GM18519 (cell line): Measurements from ENCODE around the gene COQ10A.

Experiments
- ATAC-seq: cut with Tn5 transposase; IDR thresholded peaks from one replicate; pipeline ENCODE4 v1.9.1; 2021; ENCODE audit warnings: mild to moderate bottlenecking, moderate library complexity; ENCODE audit not compliant: unreplicated experiment, low FRiP score

COQ10A gene

DNA sequence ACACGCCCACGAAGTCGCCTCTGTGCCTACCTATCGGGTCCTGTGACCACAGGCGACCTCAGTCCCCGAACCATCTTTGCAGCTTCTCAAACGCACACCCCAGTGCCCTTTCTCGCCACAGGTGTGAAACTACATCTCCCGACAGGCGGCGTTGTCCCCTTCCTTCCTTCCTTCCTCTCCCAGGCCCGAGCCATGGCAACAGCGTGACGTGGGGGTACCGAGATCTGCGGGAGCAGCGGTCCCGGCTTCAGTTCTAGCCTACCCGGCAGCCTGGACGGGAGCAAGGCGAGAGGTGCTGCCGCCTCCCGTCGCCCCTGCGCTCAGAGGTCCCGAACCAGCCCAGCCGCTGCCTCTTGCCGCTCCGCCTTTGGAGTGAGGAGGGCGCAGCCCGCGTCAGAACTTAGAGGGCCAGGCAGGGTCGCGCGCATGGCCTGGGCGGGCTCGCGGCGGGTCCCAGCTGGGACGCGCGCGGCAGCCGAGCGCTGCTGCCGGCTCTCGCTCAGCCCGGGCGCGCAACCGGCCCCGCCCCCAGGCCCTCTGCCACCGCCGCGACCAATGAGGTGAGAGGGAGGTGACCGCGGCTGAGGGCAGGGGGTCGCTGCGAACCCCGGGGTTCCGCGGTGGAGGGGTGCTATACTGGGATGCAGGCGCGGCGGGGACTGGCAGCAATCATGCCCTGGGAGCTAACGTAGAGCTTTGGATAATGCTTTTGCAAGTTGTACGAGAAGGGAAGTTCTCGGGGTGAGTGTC lies at the start of gene COQ10A:
COQ10A (plus strand) TSS at position 250 of the 750 bp plus-strand sequence; CDS start at position 427, 177 bp downstream.
- peak; percentile 69 for ATAC-seq

GRCh38 chr12:56219840-56220239 lies 46.9 kb upstream of the COQ10A start:
- no peak for ATAC-seq

- ATAC-seq = no peak
Observed at GRCh38 chr12:56220611-56221231, 46.0 kb upstream of the COQ10A start.

DNA sequence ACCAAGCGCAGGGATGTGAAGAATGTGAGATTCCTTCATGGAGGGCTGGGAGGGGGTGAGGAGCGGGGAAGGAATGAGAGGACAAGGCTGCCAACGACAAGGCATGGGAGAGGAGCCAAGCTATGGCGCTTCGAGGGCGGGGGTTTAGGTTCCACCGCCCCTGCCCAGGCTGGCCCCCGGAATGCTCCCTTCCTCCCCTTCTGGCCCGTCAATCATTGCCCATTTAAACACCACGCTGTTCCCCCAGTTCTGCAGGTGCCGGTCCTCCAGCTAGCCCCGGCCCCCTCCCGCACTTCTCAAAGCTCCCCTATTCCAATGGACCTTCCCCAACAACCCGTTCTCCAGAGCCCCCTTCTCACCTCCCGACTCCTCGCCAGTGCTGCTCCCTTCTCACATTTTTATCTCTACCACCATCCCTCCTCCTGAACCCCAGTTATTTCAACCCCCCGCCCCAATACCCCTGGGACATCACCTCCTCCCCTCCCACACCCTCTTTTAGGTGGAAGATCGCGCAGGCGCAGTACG lies 45.4 kb upstream of the COQ10A start:
- peak; percentile 8 for ATAC-seq

GRCh38 chr12:56221757-56222530 lies 44.8 kb upstream of the COQ10A start, which contains the start of gene RNF41:
Gene RNF41 (minus strand): TSS chr12:56221922. CDS start chr12:56214047, 7,875 bp downstream.
- peak; percentile 71 for ATAC-seq

DNA sequence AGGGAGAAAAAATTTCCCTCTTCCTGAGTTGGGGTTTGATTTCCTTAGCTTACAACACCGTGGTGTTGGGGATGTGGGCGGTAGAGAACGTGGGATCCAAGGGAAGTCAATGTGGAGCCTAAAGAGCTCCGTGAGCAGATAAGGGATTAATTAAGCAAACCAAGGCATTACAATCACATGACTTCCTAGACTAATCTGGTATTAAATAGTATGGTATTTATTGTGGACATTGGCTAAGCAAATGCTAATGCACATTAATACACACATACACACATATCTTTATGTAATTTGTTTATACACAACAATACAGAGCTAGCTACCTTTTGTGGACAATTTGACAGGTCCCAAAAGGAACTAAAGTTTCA lies 44.2 kb upstream of the COQ10A start:
- ATAC-seq = no peak

- no peak for ATAC-seq
Observed at GRCh38 chr12:56223571-56224101, 43.1 kb upstream of the COQ10A start.

- ATAC-seq = peak; percentile 58
Observed at GRCh38 chr12:56224102-56224701, 42.5 kb upstream of the COQ10A start, which contains the start of gene NABP2. Gene NABP2 (plus strand): TSS chr12:56224342. CDS start chr12:56224857, 515 bp downstream.

DNA sequence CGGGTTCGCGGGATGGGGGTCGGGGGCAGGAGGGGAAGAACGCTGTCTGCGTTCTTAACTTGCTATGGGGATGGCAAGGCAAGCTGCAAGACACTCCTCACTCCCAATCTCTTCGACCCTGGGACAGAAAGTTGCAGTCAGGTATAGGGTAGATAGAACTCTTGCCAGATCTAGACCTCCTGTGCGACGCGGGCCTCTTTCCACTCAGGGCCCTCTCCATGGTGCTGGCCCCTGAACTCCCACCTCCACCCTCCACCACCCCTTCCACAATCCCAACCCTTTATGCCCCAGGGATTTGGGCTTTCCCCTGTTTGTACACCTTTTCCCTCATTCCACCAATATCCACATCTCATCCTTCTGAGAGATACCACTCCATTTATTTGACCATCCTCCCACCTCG lies 41.8 kb upstream of the COQ10A start:
- ATAC-seq = no peak

DNA sequence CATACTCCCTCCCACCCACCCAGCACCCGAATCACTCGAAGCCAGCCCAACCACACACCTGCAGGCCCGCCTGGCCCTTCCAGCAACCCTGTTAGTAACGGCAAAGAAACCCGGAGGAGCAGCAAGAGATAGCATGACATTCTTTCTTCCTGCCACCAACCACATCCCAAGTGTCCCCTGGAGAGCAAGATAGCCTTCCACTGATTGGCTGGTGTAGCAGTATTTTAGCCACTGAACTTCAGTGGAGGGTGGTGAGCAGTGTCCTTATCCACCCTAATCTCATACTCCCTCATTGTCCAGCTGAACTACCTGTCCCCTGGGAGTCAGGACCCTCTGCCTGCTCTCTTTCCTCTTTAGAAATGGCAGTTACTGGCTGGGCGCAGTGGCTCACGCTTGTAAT lies 37.7 kb upstream of the COQ10A start:
- no peak for ATAC-seq

DNA sequence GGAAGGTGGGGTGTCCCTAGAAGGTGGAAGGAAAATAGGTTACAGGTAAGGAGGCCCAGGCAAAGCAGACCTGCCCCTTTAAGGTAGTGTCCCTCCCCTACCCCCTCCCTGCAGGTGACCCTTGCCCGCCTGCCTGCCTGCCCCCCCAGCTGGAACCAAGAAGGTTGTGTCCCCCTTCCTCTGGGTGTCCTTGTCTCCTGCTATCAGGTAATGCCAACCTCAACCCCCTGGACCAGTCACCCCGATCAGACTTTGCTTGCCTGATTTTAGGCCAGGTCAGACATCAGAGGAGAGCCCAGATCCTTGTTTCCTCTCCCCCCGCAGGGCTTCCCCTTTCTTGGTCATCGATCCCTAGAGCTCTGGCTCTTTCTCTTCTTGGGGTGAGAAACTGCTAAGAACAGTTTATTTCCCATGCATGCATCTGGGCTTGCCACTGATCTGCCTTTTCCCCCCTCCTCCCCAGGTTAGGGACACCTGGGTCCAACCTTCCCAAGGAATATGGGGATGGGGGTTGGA lies 36.8 kb upstream of the COQ10A start, which contains the start of gene SLC39A5:
SLC39A5 (plus strand) TSS at position 136 of the 516 bp plus-strand sequence. CDS start 1,224 bp downstream, outside the sequence.
- ATAC-seq = no peak

DNA sequence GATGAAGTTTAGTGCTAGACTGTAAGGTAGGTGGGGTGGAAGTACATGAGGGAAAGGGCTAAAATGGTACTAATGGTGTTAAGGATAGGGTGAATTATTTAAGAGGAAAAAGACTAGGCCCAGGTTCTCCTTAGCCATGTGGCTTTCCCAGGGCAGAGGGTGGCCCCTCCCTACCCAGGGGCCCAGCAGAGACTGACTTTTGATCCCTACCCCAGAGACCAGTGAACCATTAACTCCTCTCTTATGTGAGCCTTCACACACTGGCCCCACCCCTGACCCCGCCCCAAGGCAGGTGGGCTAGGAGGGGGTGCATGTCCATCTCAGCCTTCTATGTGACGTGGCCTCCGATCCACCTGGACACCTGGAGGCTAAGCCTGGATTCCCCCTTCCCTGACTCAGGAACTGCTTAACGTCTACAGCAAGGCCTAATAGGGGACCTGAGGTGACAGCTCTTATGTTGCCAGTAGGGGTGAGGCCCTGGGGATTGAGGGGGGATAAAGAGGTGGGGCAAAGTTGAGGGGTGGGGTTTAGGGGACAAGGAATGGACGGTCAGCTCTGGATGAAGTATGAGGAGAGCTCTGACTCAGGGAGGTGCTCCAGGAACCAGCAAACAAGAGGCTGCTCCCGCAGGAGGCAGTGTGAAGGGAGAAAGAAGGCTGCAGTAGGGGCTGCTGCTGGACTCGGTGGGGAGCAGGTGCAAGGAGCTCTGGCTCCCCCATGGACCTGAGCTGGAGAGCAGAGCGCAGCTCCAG lies 36.1 kb upstream of the COQ10A start:
- no peak for ATAC-seq

DNA sequence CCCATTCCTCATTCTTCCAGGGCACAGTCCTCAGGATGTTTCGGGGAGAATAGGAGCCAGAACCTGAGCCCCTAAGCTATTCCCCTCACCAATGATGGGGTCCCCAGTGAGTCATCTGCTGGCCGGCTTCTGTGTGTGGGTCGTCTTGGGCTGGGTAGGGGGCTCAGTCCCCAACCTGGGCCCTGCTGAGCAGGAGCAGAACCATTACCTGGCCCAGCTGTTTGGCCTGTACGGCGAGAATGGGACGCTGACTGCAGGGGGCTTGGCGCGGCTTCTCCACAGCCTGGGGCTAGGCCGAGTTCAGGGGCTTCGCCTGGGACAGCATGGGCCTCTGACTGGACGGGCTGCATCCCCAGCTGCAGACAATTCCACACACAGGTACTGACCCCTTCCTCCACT lies 35.6 kb upstream of the COQ10A start:
- ATAC-seq = no peak

GRCh38 chr12:56234746-56235436 lies 31.9 kb upstream of the COQ10A start:
- no peak for ATAC-seq

GRCh38 chr12:56236091-56236490 lies 30.7 kb upstream of the COQ10A start:
- ATAC-seq = no peak

DNA sequence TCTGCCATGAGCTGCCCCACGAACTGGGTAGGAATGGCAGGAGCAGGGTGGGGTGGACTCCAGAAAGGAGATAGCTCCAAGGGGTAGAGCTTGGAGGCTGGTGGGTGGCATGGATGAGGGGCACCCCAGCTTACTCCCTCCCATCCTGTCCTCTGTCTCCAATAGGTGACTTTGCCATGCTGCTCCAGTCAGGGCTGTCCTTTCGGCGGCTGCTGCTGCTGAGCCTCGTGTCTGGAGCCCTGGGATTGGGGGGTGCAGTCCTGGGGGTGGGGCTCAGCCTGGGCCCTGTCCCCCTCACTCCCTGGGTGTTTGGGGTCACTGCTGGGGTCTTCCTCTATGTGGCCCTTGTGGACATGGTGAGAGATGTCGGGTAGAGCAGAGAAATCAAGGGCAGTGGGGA lies 29.8 kb upstream of the COQ10A start:
- no peak for ATAC-seq

DNA sequence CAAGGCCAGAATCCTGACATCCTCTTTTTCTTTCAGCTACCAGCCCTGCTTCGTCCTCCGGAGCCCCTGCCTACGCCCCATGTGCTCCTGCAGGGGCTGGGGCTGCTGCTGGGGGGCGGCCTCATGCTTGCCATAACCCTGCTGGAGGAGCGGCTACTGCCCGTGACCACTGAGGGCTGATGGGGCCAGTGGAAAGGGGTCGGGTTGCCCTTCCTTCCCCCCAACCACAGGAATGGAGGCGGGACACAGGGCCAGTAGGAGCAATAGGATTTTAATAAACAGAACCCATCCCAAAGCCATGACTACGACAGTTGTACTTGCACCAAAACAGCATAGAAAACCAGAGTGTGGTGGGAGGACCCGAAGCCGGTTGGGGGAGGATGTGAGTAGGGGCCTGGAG lies 29.2 kb upstream of the COQ10A start:
- no peak for ATAC-seq

GRCh38 chr12:56241424-56242303 lies 25.1 kb upstream of the COQ10A start:
- no peak for ATAC-seq
